OCI-LY3 (cell line): ENCODE measurements around the gene TADA3.
A peak's percentile ranks its signal among the peaks of the same experiment; 100 is the strongest.

Source experiments
- CTCF ChIP-seq: fragments of 200-600, 300-600 bp; sonication (generic); IDR thresholded peaks from 2 replicates; pipeline ENCODE4 v1.5.1; 2014; ENCODE audit warnings: antibody characterized with exemption, low read length, low read depth
- EZH2phosphoT487 ChIP-seq: fragments of 200-600 bp; shearing (Covaris generic); IDR thresholded peaks from 2 replicates; pipeline ENCODE4 v1.6.1; 2018; ENCODE audit warnings: antibody characterized with exemption, mixed run types, low read depth

- TF ChIP-seq CTCF, result peak; percentile 26
- TF ChIP-seq EZH2phosphoT487, result no peak
These were observed 34.7 kb upstream of the TADA3 start for GRCh38 chr3:9826815-9827573.
